Measurements from ENCODE around the gene BBS2.

The BBS2 gene

DNA sequence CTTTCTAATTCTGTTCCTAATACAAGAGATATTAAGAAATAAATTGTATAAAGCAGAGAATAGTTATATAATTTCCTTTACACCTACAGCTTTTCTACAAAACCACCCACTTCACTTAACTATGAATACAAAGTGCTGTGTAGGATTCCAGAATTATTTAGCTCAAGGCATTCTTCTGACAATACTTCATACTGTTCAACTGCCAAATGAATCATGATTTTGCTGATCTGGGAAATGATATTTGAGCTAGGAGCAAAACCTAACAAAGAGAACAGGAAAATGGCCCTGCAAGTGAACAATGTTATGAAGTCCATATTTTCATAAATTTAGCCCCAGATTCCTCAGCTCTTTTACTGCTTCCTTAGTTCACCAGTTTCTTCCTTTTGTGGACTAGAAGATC, 12.9 kb downstream of the BBS2 start:
- Histone ChIP-seq H3K18ac (ENCODE audit: low read length) (no peak overlapping the region), H2BK5ac (ENCODE audit: low read depth, low read length, poor library complexity) (no peak overlapping the region), H2AFZ (ENCODE audit: insufficient read depth, low read length, poor library complexity) (no peak overlapping the region), H3K4me1 (ENCODE audit: control insufficient read depth in 1 of 2, insufficient read depth in 2 of 2, low read length in 2 of 2) (no peaks in the 10 kb centered on the region), H2AK5ac (ENCODE audit: low read length) (no peak overlapping the region), H3K14ac (ENCODE audit: low read length) (no peak overlapping the region), H3K9ac (ENCODE audit: low read length) (no peak overlapping the region), H3K27ac (ENCODE audit: low read depth, low read length) (no peak overlapping the region), H2BK120ac (ENCODE audit: insufficient read depth, low read length, poor library complexity) (no peak overlapping the region), H3K4me3 (ENCODE audit: low read depth, low read length) (no peak overlapping the region), H3K9me3 (ENCODE audit: insufficient read depth, low read depth, low read length) (no peaks in the 10 kb centered on the region), H3K4me2 (ENCODE audit: low read length) (no peak overlapping the region), H3K4ac (ENCODE audit: low read depth, low read length) (no peak overlapping the region), H4K91ac (ENCODE audit: low read depth, low read length) (no peak overlapping the region), H3K79me2 (ENCODE audit: control insufficient read depth, insufficient read depth, low read length, poor library complexity) (no peaks in the 10 kb centered on the region), H3K27me3 (ENCODE audit: insufficient read depth, low read length) (no peaks in the 10 kb centered on the region), H3K23ac (ENCODE audit: low read length) (no peak overlapping the region), H3K36me3 (ENCODE audit: control insufficient read depth in 1 of 2, insufficient read depth in 2 of 2, low read length in 2 of 2) (peaks cover 10 to 12% of the 10 kb centered on the region in 2 experiments), H4K12ac (ENCODE audit: low read depth, low read length) (no peak overlapping the region), H2BK12ac (ENCODE audit: low read length) (no peak overlapping the region), H4K8ac (ENCODE audit: low read depth, low read length) (no peak overlapping the region), H3K79me1 (ENCODE audit: low read length) (no peaks in the 10 kb centered on the region)
- DNase-seq = peak in 1 of 2 donors; percentile 43

DNA sequence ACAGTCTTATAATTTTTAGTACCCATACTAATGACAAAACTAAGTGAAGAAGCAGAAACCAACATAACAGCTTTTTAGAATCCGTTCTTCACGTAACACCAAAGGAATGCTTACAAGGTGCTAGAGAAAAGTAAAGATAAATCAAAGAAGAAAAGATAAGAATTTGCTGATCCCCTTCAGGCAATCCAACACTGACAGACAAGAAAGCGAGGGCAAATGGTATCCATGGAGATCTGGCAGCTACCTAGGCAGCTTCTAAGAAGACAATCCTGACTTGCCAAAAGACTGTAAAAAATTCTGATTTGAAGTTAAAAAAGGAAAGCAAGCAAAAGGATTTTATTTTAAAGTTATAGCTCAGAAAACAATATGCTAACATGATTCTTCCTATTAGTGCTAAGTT, 14.6 kb downstream of the BBS2 start:
- DNase-seq = peak; percentile 47 to 82
- H3K23ac ChIP-seq (ENCODE audit: low read length) = no peak overlapping the region
- H4K91ac ChIP-seq (ENCODE audit: low read depth, low read length) = no peak overlapping the region
- no peaks in the 10 kb centered on the region for H3K9me3 ChIP-seq (ENCODE audit: insufficient read depth, low read depth, low read length)
- no peak overlapping the region for H2BK12ac ChIP-seq (ENCODE audit: low read length)
- no peak overlapping the region for H3K4ac ChIP-seq (ENCODE audit: low read depth, low read length)
- no peaks in the 10 kb centered on the region for H3K79me1 ChIP-seq (ENCODE audit: low read length)
- no peaks in the 10 kb centered on the region for H3K79me2 ChIP-seq (ENCODE audit: control insufficient read depth, insufficient read depth, low read length, poor library complexity)
- no peak overlapping the region for H3K9ac ChIP-seq (ENCODE audit: low read length)
- WGBS (ENCODE audit: extremely low coverage, insufficient coverage, insufficient read length) = no CpG with 5 or more reads among the region's 3 CpGs
- no peak overlapping the region for H4K12ac ChIP-seq (ENCODE audit: low read depth, low read length)
- H3K18ac ChIP-seq (ENCODE audit: low read length) = no peak overlapping the region
- H2BK120ac ChIP-seq (ENCODE audit: insufficient read depth, low read length, poor library complexity) = no peak overlapping the region
- H3K27ac ChIP-seq (ENCODE audit: low read depth, low read length) = no peak overlapping the region
- peaks cover 17 to 18% of the 10 kb centered on the region in 2 experiments for H3K36me3 ChIP-seq (ENCODE audit: control insufficient read depth in 1 of 2, insufficient read depth in 2 of 2, low read length in 2 of 2)
- H2BK5ac ChIP-seq (ENCODE audit: low read depth, low read length, poor library complexity) = no peak overlapping the region
- H3K27me3 ChIP-seq (ENCODE audit: insufficient read depth, low read length) = no peaks in the 10 kb centered on the region
- H3K14ac ChIP-seq (ENCODE audit: low read length) = no peak overlapping the region
- no peak overlapping the region for H4K8ac ChIP-seq (ENCODE audit: low read depth, low read length)
- no peak overlapping the region for H2AK5ac ChIP-seq (ENCODE audit: low read length)
- no peaks in the 10 kb centered on the region for H3K4me1 ChIP-seq (ENCODE audit: control insufficient read depth in 1 of 2, insufficient read depth in 2 of 2, low read length in 2 of 2)
- H3K4me3 ChIP-seq (ENCODE audit: low read depth, low read length) = no peak overlapping the region
- H3K4me2 ChIP-seq (ENCODE audit: low read length) = no peak overlapping the region
- H2AFZ ChIP-seq (ENCODE audit: insufficient read depth, low read length, poor library complexity) = no peak overlapping the region

DNA sequence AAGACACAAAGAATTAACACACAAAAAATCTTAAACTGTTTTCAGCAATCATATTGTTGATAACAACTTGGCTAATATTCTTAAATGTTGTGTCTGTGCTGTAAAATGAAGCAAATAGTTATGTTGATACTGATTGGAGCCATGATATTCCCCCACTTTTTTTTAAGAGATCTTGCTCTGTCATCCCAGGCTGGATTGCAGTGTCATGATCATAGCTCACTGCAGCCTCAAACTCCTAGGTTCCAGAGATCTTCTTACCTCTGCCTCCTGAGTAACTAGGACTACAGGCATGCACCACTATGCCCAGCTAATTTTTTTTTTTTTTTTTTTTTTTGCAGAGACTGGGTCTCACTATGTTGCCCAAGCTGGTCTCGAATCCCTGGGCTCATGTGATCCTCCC, 26.0 kb downstream of the BBS2 start:
- DNase-seq = no peak
- no peaks in the 10 kb centered on the region for H3K79me2 ChIP-seq (ENCODE audit: control insufficient read depth, insufficient read depth, low read length, poor library complexity)
- no peak overlapping the region for H3K27ac ChIP-seq (ENCODE audit: low read depth, low read length)
- H3K4me2 ChIP-seq (ENCODE audit: low read length) = no peak overlapping the region
- H3K4me3 ChIP-seq (ENCODE audit: low read depth, low read length) = no peak overlapping the region
- H3K18ac ChIP-seq (ENCODE audit: low read length) = no peak overlapping the region
- no peak overlapping the region for H4K91ac ChIP-seq (ENCODE audit: low read depth, low read length)
- no peaks in the 10 kb centered on the region for H3K27me3 ChIP-seq (ENCODE audit: insufficient read depth, low read length)
- H2AFZ ChIP-seq (ENCODE audit: insufficient read depth, low read length, poor library complexity) = no peak overlapping the region
- no peak overlapping the region for H2BK12ac ChIP-seq (ENCODE audit: low read length)
- H3K4me1 ChIP-seq (ENCODE audit: control insufficient read depth in 1 of 2, insufficient read depth in 2 of 2, low read length in 2 of 2) = no peaks in the 10 kb centered on the region
- H4K8ac ChIP-seq (ENCODE audit: low read depth, low read length) = no peak overlapping the region
- no peak overlapping the region for H3K14ac ChIP-seq (ENCODE audit: low read length)
- no peak overlapping the region for H2AK5ac ChIP-seq (ENCODE audit: low read length)
- no peaks in the 10 kb centered on the region for H3K79me1 ChIP-seq (ENCODE audit: low read length)
- H2BK5ac ChIP-seq (ENCODE audit: low read depth, low read length, poor library complexity) = no peak overlapping the region
- H3K4ac ChIP-seq (ENCODE audit: low read depth, low read length) = no peak overlapping the region
- WGBS (ENCODE audit: extremely low coverage, insufficient coverage, insufficient read length) = no CpG with 5 or more reads among the region's 1 CpG
- no peak overlapping the region for H3K9ac ChIP-seq (ENCODE audit: low read length)
- H4K12ac ChIP-seq (ENCODE audit: low read depth, low read length) = no peak overlapping the region
- H3K9me3 ChIP-seq (ENCODE audit: insufficient read depth, low read depth, low read length) = no peaks in the 10 kb centered on the region
- H2BK120ac ChIP-seq (ENCODE audit: insufficient read depth, low read length, poor library complexity) = no peak overlapping the region
- H3K36me3 ChIP-seq (ENCODE audit: control insufficient read depth in 1 of 2, insufficient read depth in 2 of 2, low read length in 2 of 2) = peaks cover 0 to 2% of the 10 kb centered on the region in 2 experiments
- no peak overlapping the region for H3K23ac ChIP-seq (ENCODE audit: low read length)

DNA sequence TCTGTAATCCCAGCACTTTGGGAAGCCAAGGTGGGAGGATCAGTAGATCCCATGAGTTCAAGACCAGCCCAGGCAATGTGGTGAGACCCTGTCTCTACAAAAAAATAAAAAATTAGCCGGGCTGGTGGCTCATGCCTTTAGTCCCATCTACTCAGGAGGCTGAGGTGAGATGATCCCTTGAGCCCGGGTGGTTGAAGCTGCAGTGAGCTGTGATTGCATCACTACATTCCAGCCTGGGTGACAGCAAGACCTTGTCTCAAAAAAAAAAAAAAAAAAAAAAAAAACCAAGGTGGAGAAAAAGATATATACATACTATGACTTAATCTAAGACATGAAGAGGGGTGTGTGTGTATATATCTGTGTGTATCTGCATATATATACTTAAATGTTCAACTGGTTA, 26.7 kb downstream of the BBS2 start:
- Histone ChIP-seq H3K27me3 (ENCODE audit: insufficient read depth, low read length) (no peaks in the 10 kb centered on the region), H2BK5ac (ENCODE audit: low read depth, low read length, poor library complexity) (no peak overlapping the region), H3K9ac (ENCODE audit: low read length) (no peak overlapping the region), H3K14ac (ENCODE audit: low read length) (no peak overlapping the region), H3K4ac (ENCODE audit: low read depth, low read length) (no peak overlapping the region), H3K36me3 (ENCODE audit: control insufficient read depth in 1 of 2, insufficient read depth in 2 of 2, low read length in 2 of 2) (peaks cover 0 to 2% of the 10 kb centered on the region in 2 experiments), H3K18ac (ENCODE audit: low read length) (no peak overlapping the region), H3K27ac (ENCODE audit: low read depth, low read length) (no peak overlapping the region), H3K4me3 (ENCODE audit: low read depth, low read length) (no peak overlapping the region), H3K79me1 (ENCODE audit: low read length) (no peaks in the 10 kb centered on the region), H4K8ac (ENCODE audit: low read depth, low read length) (no peak overlapping the region), H3K4me1 (ENCODE audit: control insufficient read depth in 1 of 2, insufficient read depth in 2 of 2, low read length in 2 of 2) (no peaks in the 10 kb centered on the region), H2BK120ac (ENCODE audit: insufficient read depth, low read length, poor library complexity) (no peak overlapping the region), H2AK5ac (ENCODE audit: low read length) (no peak overlapping the region), H2AFZ (ENCODE audit: insufficient read depth, low read length, poor library complexity) (no peak overlapping the region), H3K4me2 (ENCODE audit: low read length) (no peak overlapping the region), H2BK12ac (ENCODE audit: low read length) (no peak overlapping the region), H3K23ac (ENCODE audit: low read length) (no peak overlapping the region), H4K12ac (ENCODE audit: low read depth, low read length) (no peak overlapping the region), H3K9me3 (ENCODE audit: insufficient read depth, low read depth, low read length) (no peaks in the 10 kb centered on the region), H4K91ac (ENCODE audit: low read depth, low read length) (no peak overlapping the region), H3K79me2 (ENCODE audit: control insufficient read depth, insufficient read depth, low read length, poor library complexity) (no peaks in the 10 kb centered on the region)
- WGBS (ENCODE audit: extremely low coverage, insufficient coverage, insufficient read length) = no CpG with 5 or more reads among the region's 2 CpGs
- DNase-seq = peak in 1 of 2 donors; percentile 40
